Lower leg skin (tissue), 4 donors: Measurements from ENCODE around the gene UBR7. TPM values are rescaled to one million over a fixed set of nuclear protein-coding genes. Genes with fewer than 3 reads are reported as not detected.
A peak's percentile ranks its signal among the peaks of the same experiment; 100 is the strongest.

Experiments
- DNase-seq, 2 donors: peaks; one replicate each; pipeline ENCODE4 v3.0.0-alpha.2; 2019; ENCODE audit warnings: low spot score in 2 of 2
- H3K4me3 ChIP-seq: fragments of 200-600 bp; sonication (generic); 2 replicates; pipeline ENCODE4 v1.5.1; 2017; ENCODE audit warnings: mild to moderate bottlenecking, low read depth; ENCODE audit not compliant: poor library complexity, severe bottlenecking
- CTCF ChIP-seq, 3 donors: fragments of 450-650 bp; IDR thresholded peaks; one replicate each; pipeline ENCODE4 v1.5.1; 2016; ENCODE audit warnings: antibody characterized with exemption in 3 of 3, mild to moderate bottlenecking in 3 of 3, moderate library complexity in 2 of 3
- POLR2A ChIP-seq, 2 donors: fragments of 450-650 bp; IDR thresholded peaks; one replicate each; pipeline ENCODE4 v1.6.1; 2016 to 2017; ENCODE audit warnings: antibody characterized with exemption in 2 of 2, mild to moderate bottlenecking in 1 of 2, moderate library complexity in 1 of 2
- WGBS, 2 donors: methylation state at CpG; one replicate each; pipeline ENCODE4 v1.1.5; 2018; 5-methylcytosine and 5-hydroxymethylcytosine counted together
- intact Hi-C: fragments of 100-400 bp; cut with DNase I; formaldehyde crosslinking; loops from one replicate; pipeline ENCODE4 v1.15.0; 2023; ENCODE audit warnings: low total_unique reads
- total RNA-seq, 4 donors: library from RNA; depleted of rRNA; stranded (reverse); fragments of >200 nt; gene quantifications; one replicate each; pipeline ENCODE4 v1.1.0, GENCODE V29; 2016

The UBR7 gene
- total RNA-seq, 4 donors from 2014 or later = 20.3 to 36.5 (median 31.1) TPM

DNA sequence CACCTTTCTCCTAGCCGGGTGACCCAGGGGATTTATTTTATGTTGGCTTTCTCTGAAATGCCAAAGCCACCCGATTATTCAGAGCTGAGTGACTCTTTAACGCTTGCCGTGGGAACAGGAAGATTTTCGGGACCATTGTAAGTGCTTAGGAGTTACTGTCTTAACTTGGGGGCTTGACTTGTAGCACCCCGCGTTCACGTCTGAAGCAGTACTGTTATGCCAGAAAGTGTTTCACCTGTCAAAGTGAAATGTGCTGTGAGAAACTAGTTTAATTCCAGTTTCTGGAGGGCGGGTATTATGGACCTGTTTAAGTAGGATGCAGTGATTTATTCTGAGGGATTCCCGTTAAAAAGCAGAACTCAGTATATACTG lies 21.7 kb upstream of the UBR7 start:
- H3K4me3 ChIP-seq = peak overlapping the region; percentile 69
- no peak for DNase-seq
- intact Hi-C loops = no loop called here
- WGBS, 2 donors = 0 to 1% methylated on average over 9 to 10 of the region's 10 CpGs
- no peak for TF ChIP-seq POLR2A (IDR thresholded peaks at IDR 0.05)
- TF ChIP-seq CTCF (IDR thresholded peaks at IDR 0.05) = no peak

DNA sequence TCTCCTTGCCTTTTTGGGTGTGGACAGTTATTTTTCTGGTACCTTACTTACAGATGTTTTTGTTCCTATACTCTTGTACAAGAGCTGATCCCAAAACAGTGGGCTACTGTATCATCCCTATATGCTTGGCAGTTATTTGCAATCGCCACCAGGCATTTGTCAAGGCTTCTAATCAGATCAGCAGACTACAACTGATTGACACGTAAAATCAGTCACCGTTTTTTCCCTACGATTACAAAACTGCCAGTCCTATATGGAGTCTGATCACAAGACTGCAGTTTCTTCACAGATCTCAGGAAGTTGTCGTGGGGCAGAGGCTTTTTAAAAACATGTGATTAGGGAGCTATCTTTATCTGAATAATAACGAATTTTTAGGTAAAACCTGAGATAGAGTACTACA lies 20.6 kb upstream of the UBR7 start:
- DNase-seq = no peak
- intact Hi-C loops = no loop called here
- WGBS, 2 donors = 71 to 73% methylated on average over 6 of the region's 6 CpGs
- H3K4me3 ChIP-seq = no peak overlapping the region
- TF ChIP-seq CTCF (IDR thresholded peaks at IDR 0.05) (no peak), POLR2A (IDR thresholded peaks at IDR 0.05) (no peak)

DNA sequence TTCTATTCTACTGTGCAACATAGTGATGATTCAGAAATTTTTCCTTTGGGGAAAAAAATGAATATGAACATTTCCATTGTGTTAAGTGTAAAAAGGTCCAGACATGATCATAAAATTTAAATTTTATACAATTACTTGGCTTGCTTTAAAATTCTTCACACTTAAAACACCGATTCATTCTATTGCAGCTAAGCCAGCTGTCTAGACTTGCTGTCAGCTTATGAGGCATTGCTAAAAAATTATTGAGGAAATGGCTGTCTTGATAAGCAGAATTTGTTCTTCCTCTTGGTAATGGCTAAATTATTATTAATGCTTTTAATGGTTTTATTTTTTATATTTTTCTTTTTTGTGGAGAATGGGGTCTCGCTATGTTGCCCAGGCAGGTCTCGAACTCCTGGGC lies 20.1 kb upstream of the UBR7 start:
- TF ChIP-seq POLR2A (IDR thresholded peaks at IDR 0.05) = no peak
- TF ChIP-seq CTCF (IDR thresholded peaks at IDR 0.05) = no peak
- WGBS, 2 donors = 87 to 90% methylated on average over 3 of the region's 3 CpGs
- no peak for DNase-seq
- intact Hi-C loops = no loop called here
- no peak overlapping the region for H3K4me3 ChIP-seq

- no peak overlapping the region for H3K4me3 ChIP-seq
- intact Hi-C loops = no loop called here
- no peak for DNase-seq
- TF ChIP-seq CTCF (IDR thresholded peaks at IDR 0.05) (no peak), POLR2A (IDR thresholded peaks at IDR 0.05) (no peak)
- 100% methylated on average over 1 of the region's 1 CpG for WGBS, 2 donors
These were observed 11.6 kb upstream of the UBR7 start for GRCh38 chr14:93195316-93195999.

DNA sequence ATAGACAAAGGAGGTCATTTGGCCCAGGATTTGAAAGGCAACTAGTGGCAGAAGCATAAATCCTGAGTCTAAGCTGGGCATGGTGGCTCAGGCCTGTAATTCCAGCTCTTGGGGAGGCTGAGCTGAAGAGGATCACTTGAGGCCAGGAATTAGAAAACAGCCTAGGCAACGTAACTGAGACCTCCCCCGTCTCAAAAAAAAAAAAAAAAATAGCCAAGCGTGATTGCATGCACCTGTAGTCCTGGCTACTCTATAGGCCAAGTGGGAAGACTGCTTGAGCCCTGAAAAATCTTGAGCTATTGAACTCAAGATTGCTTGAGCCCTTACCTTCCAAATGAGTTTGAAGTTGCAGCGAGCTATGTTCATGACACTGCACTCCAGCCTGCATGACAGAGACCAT lies 8.0 kb upstream of the UBR7 start:
- 92 to 98% methylated on average over 4 of the region's 4 CpGs for whole genome bisulfite sequencing, 2 donors
- intact Hi-C loops = no loop called here
- TF ChIP-seq CTCF (IDR thresholded peaks at IDR 0.05) = no peak
- no peak for TF ChIP-seq POLR2A (IDR thresholded peaks at IDR 0.05)
- DNase-seq = no peak
- H3K4me3 ChIP-seq = no peak overlapping the region

DNA sequence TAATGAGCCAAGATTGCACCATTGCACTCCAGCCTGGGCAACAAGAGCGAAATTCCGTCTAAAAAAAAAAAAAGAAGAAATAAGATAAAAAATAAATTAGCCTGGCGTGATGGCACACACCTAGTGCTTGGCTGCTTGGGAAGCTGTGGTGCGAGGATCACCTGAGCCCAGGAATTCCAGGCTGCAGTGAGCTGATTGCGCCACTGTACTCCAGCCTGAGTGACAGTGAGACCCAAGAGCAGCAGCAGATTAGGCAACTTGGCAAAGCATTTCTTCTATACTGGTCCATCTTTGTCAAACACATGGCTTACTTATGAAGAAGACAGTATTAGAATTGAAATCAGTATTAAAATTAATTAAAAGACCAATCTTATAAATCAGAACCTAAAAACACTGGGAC lies 6.5 kb upstream of the UBR7 start:
- DNase-seq = no peak
- WGBS, 2 donors = 94 to 95% methylated on average over 5 of the region's 5 CpGs
- intact Hi-C loops = no loop called here
- TF ChIP-seq POLR2A (IDR thresholded peaks at IDR 0.05) (no peak), CTCF (IDR thresholded peaks at IDR 0.05) (no peak)
- H3K4me3 ChIP-seq = no peak overlapping the region
